HG03025 (cell line): ENCODE measurements around the gene SIGLECL1.
"Not testable (repeated sequence)": the region's sequence is repeated elsewhere in the genome, so short reads cannot be mapped to it uniquely, and the experiment has no call there.

Experiments
- ATAC-seq: cut with Tn5 transposase; IDR thresholded peaks from one replicate; pipeline ENCODE4 v1.9.1; 2021; ENCODE audit warnings: mild to moderate bottlenecking, moderate library complexity; ENCODE audit not compliant: unreplicated experiment, low FRiP score

The SIGLECL1 gene

DNA sequence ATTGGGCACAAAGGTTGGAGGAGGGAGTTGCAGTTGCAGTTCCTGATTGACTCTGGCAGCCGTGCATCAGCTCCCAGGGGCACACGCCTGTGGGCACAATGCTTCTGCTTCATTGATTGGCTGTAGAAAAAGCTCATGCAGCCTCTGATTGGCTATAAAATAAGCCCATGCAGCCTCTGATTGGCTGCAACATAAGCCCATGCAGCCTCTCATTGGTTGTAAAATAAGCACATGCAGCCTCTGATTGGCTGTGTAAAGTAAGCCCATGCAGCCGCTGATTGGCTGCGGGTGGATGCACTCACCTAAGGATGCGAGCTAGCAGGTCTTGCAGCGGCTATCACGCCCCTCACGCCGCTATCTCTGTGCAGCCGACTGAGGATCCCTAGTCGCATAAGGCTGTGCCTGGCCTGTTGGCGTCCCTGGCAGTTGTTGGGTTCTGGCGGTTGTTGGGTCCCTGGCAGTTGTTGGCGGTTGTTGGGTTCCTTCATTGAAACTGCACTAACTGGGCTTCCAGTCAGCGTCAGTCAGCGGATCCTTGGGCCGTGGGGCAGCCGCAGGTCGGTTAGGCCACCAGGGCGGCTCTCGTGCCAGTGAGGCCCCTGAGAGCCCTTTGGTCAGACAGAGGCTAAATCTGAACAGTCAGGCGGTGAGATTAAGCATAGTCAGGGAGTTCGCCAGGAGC, at the start of gene SIGLECL1:
SIGLECL1 (plus strand) TSS at position 295 of the 682 bp plus-strand sequence. CDS start 12,993 bp downstream, outside the sequence.
- ATAC-seq: no peak

DNA sequence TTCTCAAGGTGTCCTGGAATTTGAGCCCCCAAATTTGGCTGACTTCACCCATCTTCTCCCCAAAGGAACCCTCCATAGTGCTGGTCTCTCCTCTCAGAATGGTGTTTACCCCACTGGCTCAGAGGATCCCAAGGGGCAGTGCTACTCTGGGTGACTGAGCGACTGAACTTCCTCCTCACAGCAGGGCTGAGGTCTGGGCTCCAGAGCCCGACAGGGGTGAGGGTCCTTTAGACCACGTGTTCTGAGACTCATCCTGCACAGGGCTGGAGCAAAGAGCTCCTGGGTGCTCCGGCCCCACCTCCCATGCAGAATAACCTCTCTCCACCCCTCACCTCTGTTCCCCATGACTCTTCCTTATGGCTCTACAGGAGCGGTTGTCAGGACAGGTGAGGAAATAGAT, 49.2 kb upstream of the SIGLECL1 start:
- no peak for ATAC-seq

DNA sequence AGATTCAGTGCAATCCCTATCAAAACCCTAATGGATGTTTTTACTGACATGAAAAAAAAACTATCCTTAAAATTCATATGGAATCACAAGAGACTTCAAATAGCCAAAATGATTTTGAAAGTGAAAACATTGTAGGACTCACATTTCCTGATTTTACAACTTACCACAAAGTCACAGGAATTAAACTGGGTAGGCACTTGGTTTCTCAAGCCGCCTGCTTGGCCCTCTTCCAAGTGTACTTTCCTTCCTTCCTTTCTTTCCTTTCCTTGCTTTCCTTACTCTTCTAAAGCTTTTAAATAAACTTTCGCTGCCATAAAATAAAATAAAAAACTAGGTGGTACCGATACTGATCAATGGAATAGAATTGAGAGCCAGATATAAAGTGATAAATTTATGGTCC, 47.0 kb upstream of the SIGLECL1 start:
- ATAC-seq: no peak

DNA sequence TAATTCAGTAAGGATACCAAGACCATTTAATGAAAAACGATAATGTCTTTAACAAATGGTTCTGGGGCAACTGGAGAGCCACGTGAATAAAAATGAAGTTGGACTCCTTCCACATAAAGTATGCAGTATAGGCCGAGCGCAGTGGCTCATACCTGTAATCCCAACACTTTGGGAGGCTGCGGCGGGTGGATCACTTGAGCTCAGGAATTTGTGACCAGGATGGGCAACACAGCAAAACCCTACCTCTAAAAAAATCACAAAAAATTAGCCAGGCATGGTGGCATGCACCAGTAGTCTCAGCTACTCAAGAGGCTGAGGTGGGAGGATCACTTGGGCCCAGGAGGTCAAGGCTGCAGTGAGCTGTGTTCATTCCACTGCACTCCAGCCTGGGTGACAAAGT, 46.6 kb upstream of the SIGLECL1 start:
- no peak for ATAC-seq

DNA sequence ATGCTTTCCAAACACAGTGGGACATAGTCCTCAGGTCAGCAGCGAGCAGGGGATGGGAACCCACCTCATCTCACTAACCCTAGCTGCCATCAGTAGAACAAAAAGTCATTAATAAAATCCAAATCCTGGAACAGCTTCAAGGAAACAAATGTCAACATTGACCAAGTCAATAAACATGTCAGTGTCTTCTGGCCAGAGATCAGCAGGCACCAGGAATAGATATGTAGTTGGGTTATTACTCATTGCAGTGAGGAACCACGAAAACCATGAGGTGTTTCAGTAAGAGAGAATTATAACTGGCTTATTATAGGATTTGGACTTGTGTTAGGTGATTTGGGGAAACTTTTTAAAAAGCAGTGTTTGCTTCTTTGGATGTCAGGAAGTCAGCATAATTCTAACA, 43.1 kb upstream of the SIGLECL1 start:
- ATAC-seq: no peak

DNA sequence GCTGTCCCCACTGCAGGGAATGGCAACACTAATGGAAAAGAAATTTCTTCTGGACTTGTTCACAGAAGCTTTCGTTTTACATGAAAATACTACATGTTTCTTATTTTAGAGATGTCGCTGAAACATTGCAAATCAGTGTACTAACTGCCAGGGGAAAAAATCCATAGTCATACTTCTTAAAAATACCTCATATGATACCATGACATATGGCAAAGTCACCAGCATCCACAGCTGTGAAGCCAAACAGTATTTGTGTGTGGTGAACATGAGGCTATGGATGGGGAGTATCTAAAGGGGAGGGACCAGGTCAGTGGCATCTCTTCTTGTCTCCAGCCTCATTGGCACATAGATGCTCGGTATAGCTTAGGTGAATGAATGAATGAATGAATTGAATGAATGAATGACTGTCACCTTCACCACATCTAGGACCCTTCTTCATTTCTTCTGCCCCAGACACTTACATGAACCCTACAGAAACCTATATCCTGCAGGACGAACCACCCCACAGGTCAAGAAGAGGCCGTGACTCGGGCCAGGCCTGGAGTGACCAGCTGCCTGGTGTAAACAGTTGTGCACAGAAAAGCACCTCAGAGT, 40.6 kb upstream of the SIGLECL1 start:
- ATAC-seq: no peak

DNA sequence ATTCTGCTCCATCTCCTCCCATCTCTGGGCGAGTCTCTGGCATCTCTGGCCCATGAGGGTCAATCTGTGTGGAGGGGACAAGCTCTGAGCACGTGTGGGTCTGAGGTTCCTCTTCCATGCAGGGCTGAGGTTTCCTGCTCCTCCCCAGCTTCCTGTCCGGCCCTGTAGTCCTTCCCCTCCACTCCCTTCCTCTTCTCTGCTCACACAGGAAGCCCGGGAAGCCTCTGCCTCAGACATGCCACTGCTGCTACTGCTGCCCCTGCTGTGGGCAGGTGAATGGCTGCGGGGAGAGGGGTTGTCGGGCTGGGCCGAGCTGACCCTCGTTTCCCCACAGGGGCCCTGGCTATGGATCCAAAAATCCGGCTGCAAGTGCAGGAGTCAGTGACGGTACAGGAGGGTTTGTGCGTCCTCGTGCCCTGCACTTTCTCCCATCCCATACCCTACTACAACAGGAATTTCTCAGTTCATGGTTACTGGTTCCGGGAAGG, 40.0 kb upstream of the SIGLECL1 start:
- not testable (repeated sequence) for ATAC-seq

DNA sequence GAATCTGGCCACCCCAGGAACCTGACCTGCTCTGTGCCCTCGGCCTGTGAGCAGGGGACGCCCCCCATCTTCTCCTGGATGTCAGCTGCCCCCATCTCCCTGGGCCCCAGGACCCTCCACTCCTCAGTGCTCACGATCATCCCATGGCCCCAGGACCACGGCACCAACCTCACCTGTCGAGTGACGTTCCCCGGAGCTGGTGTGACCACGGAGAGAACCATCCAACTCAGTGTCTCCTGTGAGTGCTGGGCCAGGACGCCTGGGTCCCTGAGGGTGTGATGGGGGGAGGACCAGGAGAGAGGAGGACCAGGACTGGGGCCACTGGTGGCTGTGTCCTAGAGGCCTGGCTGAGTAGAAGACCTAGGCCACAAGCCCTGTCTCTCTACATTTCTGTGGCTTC, 39.0 kb upstream of the SIGLECL1 start:
- no peak for ATAC-seq

DNA sequence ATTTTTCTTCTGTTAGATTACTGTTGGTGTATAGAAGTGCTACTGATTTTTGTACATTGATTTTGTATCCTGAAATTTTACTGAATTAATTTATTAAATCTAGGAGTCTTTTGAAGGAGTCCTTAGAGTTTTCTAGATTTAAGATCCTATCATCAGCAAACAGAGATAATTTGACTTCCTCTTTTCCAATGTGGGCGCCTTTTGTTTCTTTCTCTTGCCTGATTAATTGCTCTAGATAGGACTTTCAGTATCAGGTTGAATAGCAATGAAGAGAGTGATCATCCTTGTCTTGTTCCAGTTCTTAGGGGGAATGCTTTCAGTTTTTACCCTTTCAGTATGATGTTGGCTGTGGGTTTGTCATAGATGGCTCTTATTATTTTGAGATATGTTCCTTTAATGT, 31.6 kb upstream of the SIGLECL1 start:
- ATAC-seq: no peak

DNA sequence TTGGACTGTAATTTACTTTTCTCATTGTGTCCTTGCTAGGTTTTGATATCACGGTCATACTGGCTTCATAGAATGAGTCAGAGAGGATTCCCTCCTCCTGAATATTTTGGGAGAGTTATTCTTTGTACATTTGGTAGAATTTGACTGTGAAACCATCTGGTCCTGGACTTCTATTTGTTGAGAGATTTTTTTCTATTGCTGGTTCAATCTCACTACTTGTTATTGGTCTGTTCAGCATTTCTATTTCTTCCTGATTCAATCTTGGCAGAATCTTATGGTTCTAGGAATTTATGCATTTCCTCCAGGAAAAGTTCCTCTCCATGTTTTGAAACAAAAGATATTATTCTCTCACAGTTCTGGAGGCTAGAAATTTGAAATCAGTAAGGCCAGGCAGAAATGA, 30.9 kb upstream of the SIGLECL1 start:
- no peak for ATAC-seq

DNA sequence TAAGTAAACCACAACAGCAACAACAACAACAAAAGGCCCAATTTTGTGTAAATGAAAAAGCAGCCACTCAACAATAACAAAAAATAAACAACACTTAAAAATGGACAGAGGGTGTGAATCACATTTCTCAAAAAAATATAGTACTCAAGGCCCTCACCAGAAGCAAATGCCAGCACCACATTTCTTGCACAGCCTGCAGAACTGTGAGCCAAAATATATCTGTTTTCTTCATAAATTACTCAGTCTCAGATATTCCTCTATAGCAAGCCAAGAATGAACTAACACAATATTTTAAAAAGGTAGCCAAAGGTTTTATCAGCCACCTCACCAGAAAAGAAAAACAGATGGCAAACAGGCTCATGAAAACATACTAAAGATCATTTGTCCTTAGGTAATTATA, 29.9 kb upstream of the SIGLECL1 start:
- ATAC-seq: no peak

DNA sequence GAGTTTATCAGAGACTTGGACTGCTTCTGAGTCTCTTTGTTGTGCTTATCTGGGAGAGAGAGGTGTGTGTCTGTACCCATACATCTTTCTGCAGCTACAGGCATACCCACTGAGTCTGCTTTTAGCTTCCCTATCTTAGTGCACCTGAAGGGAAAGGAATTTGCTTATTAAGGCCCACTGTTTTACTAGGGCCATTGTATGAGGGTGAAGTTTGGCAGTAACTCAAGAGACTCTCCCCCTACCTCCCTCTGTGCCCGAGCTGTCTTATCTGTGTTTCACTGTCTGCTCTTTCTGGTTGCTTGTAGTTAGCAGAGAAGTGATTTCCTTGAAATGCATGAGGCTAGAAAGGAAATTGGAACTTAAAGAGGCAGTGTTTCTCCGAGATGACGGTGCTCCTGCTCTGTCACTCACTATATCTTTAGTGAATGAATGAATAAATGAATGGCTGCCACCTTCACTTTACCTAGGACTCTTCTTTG, 26.7 kb upstream of the SIGLECL1 start:
- no peak for ATAC-seq

DNA sequence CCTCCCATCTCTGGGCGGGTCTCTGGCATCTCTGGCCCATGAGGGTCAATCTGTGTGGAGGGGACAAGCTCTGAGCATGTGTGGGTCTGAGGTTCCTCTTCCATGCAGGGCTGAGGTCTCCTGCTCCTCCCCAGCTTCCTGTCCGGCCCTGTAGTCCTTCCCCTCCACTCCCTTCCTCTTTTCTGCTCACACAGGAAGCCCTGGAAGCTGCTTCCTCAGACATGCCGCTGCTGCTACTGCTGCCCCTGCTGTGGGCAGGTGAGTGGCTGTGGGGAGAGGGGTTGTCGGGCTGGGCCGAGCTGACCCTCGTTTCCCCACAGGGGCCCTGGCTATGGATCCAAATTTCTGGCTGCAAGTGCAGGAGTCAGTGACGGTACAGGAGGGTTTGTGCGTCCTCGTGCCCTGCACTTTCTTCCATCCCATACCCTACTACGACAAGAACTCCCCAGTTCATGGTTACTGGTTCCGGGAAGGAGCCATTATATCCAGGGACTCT, 25.9 kb upstream of the SIGLECL1 start, which contains the start of gene CD33:
CD33 (plus strand) TSS at position 183 of the 496 bp plus-strand sequence; CDS start at position 222, 39 bp downstream.
- ATAC-seq: not testable (repeated sequence)

DNA sequence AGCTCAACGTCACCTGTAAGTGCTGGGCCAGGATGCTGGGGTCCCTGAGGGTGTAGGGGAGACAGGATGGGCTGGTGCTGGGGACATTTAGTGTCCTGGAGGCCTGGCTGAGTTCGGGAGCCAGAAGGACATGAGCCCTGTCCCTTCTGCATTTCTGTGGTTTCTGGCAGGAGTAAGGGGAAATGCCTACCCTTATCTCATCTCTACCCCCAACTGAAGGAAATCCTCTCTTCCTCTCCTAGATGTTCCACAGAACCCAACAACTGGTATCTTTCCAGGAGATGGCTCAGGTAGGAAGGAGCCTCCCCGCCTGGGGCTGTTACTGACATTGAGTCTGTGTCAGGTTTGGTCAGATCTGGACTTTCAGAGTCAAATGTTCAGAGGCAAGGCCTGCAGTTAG, 24.8 kb upstream of the SIGLECL1 start:
- no peak for ATAC-seq

DNA sequence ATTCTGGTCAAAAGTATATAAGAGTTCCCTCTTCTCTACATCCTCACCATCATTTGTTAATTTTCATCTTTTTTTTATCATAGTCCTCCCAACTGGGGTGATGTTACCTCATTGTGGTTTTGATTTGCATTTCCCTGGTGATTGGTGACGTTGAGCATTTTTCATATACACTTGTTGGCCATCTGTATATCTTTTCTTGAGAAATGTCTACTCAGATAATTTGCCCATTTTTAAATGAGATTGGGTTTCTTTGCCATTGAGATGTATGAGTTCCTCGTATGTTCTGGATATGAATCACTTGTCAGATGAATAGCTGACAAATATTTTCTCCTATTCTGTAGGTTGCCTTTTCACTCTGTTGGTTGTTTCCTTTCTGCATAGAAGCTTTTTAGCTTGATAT, 23.6 kb upstream of the SIGLECL1 start:
- ATAC-seq: no peak

DNA sequence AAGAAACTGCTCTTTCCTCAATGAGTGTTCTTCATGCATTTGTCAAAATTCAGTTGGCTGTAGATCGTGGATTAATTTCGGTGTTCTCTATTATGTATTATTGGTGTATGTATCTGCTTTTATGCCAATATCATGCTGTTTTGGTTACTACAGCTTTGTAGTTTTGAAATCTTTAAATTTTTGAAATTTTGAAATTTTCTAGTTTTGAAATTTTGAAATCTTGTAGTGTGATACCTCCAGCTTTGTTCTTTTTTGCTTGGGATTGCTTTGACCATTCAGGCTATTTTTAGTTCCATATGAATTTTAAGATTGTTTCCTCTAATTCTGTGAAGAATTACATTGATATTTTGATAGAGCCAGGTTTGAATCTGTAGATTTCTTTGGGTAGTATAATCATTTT, 22.9 kb upstream of the SIGLECL1 start:
- no peak for ATAC-seq

DNA sequence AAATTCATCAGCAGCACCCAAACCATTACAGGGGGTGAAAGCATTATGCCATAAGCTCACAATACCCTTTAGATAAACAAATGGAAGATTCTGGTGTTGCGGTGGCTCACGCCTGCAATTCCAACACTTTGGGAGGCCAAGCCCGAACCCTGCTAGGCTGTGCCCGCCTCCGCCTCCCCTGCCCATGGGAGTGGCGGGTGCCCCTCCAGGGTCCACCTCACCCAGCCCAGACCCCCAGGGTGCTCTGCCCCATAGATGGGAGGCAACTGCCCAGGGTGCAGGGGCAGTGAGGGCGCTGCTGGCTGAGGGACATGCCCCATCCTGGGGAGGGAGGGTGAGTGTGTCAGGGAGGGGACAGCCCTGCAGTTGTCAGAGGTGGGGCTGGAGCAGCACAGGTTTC, 10.0 kb upstream of the SIGLECL1 start:
- ATAC-seq: no peak

DNA sequence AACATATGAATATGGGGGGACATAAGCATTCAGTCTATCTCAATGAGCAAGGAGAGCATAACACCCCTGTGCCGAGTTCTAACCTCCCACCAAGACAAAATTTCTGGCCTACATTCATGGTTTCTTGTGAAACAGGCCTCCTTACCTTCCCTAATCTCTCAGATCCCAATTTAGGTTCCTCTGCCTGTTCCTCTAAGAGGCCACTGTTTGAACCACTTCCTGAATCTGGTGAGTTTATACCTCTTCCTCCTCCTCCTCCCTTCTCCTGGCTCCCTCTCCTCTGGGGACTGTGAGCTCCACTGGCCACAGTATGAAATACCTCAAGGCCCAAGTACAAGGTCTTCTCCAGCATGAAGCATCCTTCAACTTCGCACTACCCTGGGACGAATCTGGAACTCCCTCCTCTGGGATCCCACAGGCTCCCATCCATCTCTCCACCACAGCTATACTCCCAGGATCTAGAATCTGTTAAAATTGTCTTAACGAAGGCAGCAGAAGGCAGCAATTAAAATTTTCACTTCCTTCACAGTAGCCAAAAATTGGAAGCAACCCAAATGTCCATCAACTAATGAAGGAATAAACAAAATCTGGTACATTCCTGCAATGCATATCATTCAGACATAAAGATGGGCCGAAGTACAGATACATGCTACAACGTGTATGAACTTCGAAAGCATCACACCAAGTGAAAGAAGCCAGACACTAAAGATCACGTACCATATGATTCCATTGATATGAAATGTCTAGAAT, 7.8 kb upstream of the SIGLECL1 start:
- no peak for ATAC-seq

DNA sequence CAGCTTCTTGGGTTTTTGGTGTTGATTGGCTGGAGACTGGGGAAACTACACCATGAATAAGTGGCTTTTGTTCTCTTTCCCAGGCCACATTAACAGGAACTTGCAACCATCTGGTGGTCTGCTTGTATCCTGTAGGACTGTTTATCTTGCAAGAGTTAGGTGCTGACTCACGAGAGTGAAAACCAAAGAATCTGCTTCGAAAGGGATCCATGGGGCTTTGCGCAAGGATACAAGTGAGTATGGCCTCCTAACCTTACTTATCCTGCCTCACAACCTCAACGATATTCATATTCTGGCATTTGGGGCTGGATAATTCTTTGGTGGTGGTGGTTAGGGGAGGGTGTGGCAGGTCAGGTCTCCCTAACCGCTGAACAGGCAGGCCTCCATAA, 4.7 kb upstream of the SIGLECL1 start:
- ATAC-seq: no peak

DNA sequence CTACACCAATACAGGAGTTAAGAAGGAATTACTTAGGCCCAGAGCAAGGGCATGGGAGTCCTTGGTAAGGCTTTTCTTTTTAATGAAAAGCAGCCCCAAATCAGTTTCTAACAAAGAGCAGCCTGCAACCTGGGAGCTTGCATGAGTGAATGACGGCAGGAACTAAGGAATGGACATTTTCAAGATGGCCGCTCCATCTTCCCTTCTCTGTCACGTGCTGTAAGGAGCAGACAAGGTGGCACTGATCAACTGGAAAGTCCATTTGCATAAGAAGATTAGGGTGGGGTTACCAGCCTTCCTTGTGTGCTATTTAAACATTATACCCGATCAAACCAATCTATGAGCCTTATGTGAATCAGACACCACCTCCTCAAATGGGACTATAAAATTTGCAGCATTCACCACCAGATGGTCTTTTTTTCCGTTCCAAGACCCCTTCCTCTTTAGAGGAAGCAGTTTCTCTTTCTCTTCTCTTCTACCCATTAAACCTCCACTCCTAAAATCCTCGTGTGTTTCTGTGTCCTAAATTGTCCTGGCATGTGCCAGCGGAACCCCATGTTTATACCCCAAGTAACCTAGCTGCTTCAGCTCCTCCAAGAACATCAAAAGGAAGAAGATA, 2.8 kb upstream of the SIGLECL1 start:
- ATAC-seq: no peak

DNA sequence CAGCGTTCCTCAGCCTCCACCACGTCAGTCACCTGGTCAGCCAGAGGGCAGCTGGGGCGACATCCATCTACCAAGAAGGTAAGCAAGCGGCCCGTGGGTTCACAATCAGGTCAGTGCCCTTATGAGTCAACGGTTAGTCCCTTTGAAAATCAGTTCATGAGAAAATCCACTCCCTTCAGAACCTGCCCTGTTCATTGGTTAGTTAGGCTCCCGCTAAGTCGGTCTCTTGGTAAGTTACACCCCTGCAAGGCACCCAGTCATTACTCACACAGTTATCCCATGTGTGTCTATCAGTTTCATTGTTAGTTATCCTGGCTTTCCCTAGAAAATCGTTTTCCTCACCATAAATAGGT, 564 bp downstream of the SIGLECL1 start:
- ATAC-seq: no peak
